HL-60 (cell line): Measurements from ENCODE around the gene PEX26.

ENCODE experiments used
- DNase-seq, 2 experiments: peaks; one replicate each; pipeline ENCODE4 v3.0.0-alpha.2; 2010 to 2020; ENCODE audit warnings: low read depth in 1 of 2, low spot score in 1 of 2
- H3K27ac ChIP-seq: fragments of 250-450 bp; sonication (Bioruptor Pico); replicated peaks from 2 replicates; pipeline ENCODE4 v1.5.1; 2020; ENCODE audit warnings: mild to moderate bottlenecking, moderate library complexity
- H3K27me3 ChIP-seq: fragments of 250-450 bp; sonication (Bioruptor Pico); 2 replicates; pipeline ENCODE4 v1.5.1; 2021; ENCODE audit warnings: mild to moderate bottlenecking, moderate library complexity; ENCODE audit not compliant: insufficient read depth, poor library complexity, severe bottlenecking
- H3K4me3 ChIP-seq: replicated peaks from 2 replicates; pipeline ENCODE4 v1.5.1; 2011; ENCODE audit warnings: mild to moderate bottlenecking, control low read depth, low read length; ENCODE audit not compliant: insufficient read depth
- GABPA ChIP-seq: IDR thresholded peaks from 2 replicates; pipeline ENCODE4 v1.6.1; 2012; ENCODE audit warnings: low read depth
- POLR2AphosphoS5 ChIP-seq: IDR thresholded peaks from 2 replicates; pipeline ENCODE4 v1.6.1; 2012; ENCODE audit warnings: low read depth
- SPI1 ChIP-seq: IDR thresholded peaks from 2 replicates; pipeline ENCODE4 v1.6.1; 2012; ENCODE audit warnings: low read depth, mild to moderate bottlenecking, borderline replicate concordance
- TF ChIP-seq, protein P1 (sequence below): IDR thresholded peaks from one replicate; pipeline ENCODE4 v1.5.1; 2011; ENCODE audit warnings: low read length, control low read depth, inconsistent platforms; ENCODE audit not compliant: insufficient read depth
- TF ChIP-seq, protein P2 (sequence below): IDR thresholded peaks from 2 replicates; pipeline ENCODE4 v1.6.1; 2012; ENCODE audit warnings: low read depth; ENCODE audit not compliant: insufficient replicate concordance

The PEX26 gene

GRCh38 chr22:18044548-18045271 lies 33.1 kb upstream of the PEX26 start:
- no peak for TF ChIP-seq SPI1
- TF ChIP-seq, protein P1, sequence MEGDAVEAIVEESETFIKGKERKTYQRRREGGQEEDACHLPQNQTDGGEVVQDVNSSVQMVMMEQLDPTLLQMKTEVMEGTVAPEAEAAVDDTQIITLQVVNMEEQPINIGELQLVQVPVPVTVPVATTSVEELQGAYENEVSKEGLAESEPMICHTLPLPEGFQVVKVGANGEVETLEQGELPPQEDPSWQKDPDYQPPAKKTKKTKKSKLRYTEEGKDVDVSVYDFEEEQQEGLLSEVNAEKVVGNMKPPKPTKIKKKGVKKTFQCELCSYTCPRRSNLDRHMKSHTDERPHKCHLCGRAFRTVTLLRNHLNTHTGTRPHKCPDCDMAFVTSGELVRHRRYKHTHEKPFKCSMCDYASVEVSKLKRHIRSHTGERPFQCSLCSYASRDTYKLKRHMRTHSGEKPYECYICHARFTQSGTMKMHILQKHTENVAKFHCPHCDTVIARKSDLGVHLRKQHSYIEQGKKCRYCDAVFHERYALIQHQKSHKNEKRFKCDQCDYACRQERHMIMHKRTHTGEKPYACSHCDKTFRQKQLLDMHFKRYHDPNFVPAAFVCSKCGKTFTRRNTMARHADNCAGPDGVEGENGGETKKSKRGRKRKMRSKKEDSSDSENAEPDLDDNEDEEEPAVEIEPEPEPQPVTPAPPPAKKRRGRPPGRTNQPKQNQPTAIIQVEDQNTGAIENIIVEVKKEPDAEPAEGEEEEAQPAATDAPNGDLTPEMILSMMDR: no peak
- TF ChIP-seq, protein P2, sequence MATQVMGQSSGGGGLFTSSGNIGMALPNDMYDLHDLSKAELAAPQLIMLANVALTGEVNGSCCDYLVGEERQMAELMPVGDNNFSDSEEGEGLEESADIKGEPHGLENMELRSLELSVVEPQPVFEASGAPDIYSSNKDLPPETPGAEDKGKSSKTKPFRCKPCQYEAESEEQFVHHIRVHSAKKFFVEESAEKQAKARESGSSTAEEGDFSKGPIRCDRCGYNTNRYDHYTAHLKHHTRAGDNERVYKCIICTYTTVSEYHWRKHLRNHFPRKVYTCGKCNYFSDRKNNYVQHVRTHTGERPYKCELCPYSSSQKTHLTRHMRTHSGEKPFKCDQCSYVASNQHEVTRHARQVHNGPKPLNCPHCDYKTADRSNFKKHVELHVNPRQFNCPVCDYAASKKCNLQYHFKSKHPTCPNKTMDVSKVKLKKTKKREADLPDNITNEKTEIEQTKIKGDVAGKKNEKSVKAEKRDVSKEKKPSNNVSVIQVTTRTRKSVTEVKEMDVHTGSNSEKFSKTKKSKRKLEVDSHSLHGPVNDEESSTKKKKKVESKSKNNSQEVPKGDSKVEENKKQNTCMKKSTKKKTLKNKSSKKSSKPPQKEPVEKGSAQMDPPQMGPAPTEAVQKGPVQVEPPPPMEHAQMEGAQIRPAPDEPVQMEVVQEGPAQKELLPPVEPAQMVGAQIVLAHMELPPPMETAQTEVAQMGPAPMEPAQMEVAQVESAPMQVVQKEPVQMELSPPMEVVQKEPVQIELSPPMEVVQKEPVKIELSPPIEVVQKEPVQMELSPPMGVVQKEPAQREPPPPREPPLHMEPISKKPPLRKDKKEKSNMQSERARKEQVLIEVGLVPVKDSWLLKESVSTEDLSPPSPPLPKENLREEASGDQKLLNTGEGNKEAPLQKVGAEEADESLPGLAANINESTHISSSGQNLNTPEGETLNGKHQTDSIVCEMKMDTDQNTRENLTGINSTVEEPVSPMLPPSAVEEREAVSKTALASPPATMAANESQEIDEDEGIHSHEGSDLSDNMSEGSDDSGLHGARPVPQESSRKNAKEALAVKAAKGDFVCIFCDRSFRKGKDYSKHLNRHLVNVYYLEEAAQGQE: no peak
- TF ChIP-seq GABPA: no peak
- TF ChIP-seq POLR2AphosphoS5: no peak
- DNase-seq: no peak
- Histone ChIP-seq H3K4me3 (no peak overlapping the region), H3K27ac (no peak overlapping the region), H3K27me3 (peaks cover 7% of the 10 kb centered on the region)

- H3K4me3 ChIP-seq: no peak overlapping the region
- no peak for DNase-seq
- no peak overlapping the region for H3K27ac ChIP-seq
- TF ChIP-seq, protein P2: no peak
- TF ChIP-seq, protein P1: no peak
- TF ChIP-seq POLR2AphosphoS5 (no peak), GABPA (no peak), SPI1 (no peak)
- H3K27me3 ChIP-seq: peaks cover 7% of the 10 kb centered on the region
Observed at GRCh38 chr22:18045794-18046193, 32.0 kb upstream of the PEX26 start.

DNA sequence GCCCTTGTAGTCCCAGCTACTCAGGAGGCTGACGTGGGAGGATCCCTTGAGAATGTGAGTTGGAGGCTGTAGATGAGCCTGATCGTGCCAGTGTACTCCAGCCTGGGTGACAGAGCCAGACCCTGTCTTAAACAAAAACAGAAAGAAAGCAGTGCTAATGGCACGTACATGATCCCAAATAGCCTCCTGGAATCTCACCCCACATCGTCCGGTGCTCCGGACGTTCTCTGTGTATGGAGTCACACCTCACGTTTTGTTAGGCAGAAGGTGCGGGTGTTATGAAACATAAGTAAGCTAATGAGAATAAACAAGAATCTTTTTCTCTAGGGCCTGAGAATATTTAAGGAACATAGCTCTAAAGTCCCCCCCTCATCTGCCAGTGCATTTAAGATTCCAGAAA lies 29.7 kb upstream of the PEX26 start:
- TF ChIP-seq POLR2AphosphoS5: no peak
- TF ChIP-seq GABPA: no peak
- TF ChIP-seq SPI1: no peak
- TF ChIP-seq, protein P2: no peak
- TF ChIP-seq, protein P1: no peak
- H3K27ac ChIP-seq: no peak overlapping the region
- DNase-seq: no peak
- peaks cover 7% of the 10 kb centered on the region for H3K27me3 ChIP-seq
- no peak overlapping the region for H3K4me3 ChIP-seq
